Cardiac muscle cell (in vitro differentiated cells and primary cell): ENCODE measurements around the gene ARMH3. TPM values are rescaled to one million over a fixed set of nuclear protein-coding genes. Genes with fewer than 3 reads are reported as not detected.

Source experiments
- DNase-seq, 2 donors: peaks; one replicate each; pipeline versions ENCODE4 v3.0.0 to v3.0.0-alpha.2; 2010 to 2017; ENCODE audit warnings: low read depth in 1 of 2, low spot score in 1 of 2
- H3K27ac ChIP-seq: fragments of 200-600 bp; sonication (generic); 2 replicates; pipeline ENCODE4 v1.5.1; 2016
- H3K27me3 ChIP-seq: fragments of 200-600 bp; sonication (generic); 2 replicates; pipeline ENCODE4 v1.6.0; 2016; ENCODE audit warnings: control low read depth
- H3K36me3 ChIP-seq: fragments of 200-600 bp; sonication (generic); 2 replicates; pipeline ENCODE4 v1.5.1; 2016; ENCODE audit warnings: control low read depth
- H3K4me1 ChIP-seq: fragments of 200-600 bp; sonication (generic); 2 replicates; pipeline ENCODE4 v1.8.1; 2017; ENCODE audit warnings: low read depth, mild to moderate bottlenecking, mixed run types
- H3K4me3 ChIP-seq: fragments of 200-600 bp; sonication (generic); 2 replicates; pipeline ENCODE4 v1.5.1; 2016; ENCODE audit warnings: mild to moderate bottlenecking
- H3K9me3 ChIP-seq: fragments of 200-600 bp; sonication (generic); 2 replicates; pipeline ENCODE4 v1.5.1; 2017; ENCODE audit warnings: low read depth, mild to moderate bottlenecking, control low read depth
- CTCF ChIP-seq: IDR thresholded peaks from 2 replicates; pipeline ENCODE4 v1.5.1; 2012; ENCODE audit warnings: low read depth, mild to moderate bottlenecking, low read length
- polyA plus RNA-seq: library from polyadenylated mRNA; unstranded; fragments of >200 nt; fragmentation: Nextera tagmentation; extraction: Ambion mirVana; gene quantifications from 2 replicates; pipeline ENCODE4 v1.2.1, GENCODE V29; 2016
- total RNA-seq: library from RNA; depleted of rRNA; stranded (reverse); fragments of >200 nt; gene quantifications from 2 replicates; pipeline ENCODE4 v1.2.3, GENCODE V29; 2016

Gene ARMH3
- total and polyA plus RNA-seq, 2 experiments from 2014 or later, result 5.0 to 17.2 TPM

GRCh38 chr10:101839002-101839401 is 217.0 kb downstream of the ARMH3 start:
- no peak for TF ChIP-seq CTCF
- Histone ChIP-seq H3K27me3 (peaks cover 17% of the 10 kb centered on the region), H3K27ac (peak overlapping the region; percentile 32), H3K4me3 (no peak overlapping the region), H3K4me1 (peaks cover 27% of the 10 kb centered on the region), H3K36me3 (no peaks in the 10 kb centered on the region), H3K9me3 (no peaks in the 10 kb centered on the region)
- no peak for DNase-seq

- Histone ChIP-seq H3K4me3 (no peak overlapping the region), H3K4me1 (peaks cover 27% of the 10 kb centered on the region), H3K36me3 (no peaks in the 10 kb centered on the region), H3K9me3 (no peaks in the 10 kb centered on the region), H3K27ac (peak overlapping the region; percentile 32), H3K27me3 (peaks cover 17% of the 10 kb centered on the region)
- no peak for TF ChIP-seq CTCF
- DNase-seq, result peak in 1 of 2 donors; percentile 68
Observed at GRCh38 chr10:101838416-101838970, 217.5 kb downstream of the ARMH3 start.

- no peak for DNase-seq
- Histone ChIP-seq H3K9me3 (no peaks in the 10 kb centered on the region), H3K4me1 (peaks cover 27% of the 10 kb centered on the region), H3K27me3 (peaks cover 11% of the 10 kb centered on the region), H3K27ac (peak overlapping the region; percentile 52), H3K4me3 (no peak overlapping the region), H3K36me3 (no peaks in the 10 kb centered on the region)
- no peak for TF ChIP-seq CTCF
Observed at GRCh38 chr10:101837748-101838147, 218.2 kb downstream of the ARMH3 start.

- Histone ChIP-seq H3K9me3 (no peaks in the 10 kb centered on the region), H3K27ac (no peak overlapping the region), H3K36me3 (no peaks in the 10 kb centered on the region), H3K4me1 (peaks cover 35% of the 10 kb centered on the region), H3K27me3 (no peaks in the 10 kb centered on the region), H3K4me3 (no peak overlapping the region)
- DNase-seq, result no peak
- TF ChIP-seq CTCF, result no peak
Observed at GRCh38 chr10:101835362-101835761, 220.6 kb downstream of the ARMH3 start.

GRCh38 chr10:101834341-101834740 is 221.6 kb downstream of the ARMH3 start:
- no peak overlapping the region for H3K4me3 ChIP-seq

More at GRCh38 chr10:101834341-101834740, 221.6 kb downstream of the ARMH3 start:
- Histone ChIP-seq H3K27ac (no peak overlapping the region), H3K36me3 (no peaks in the 10 kb centered on the region), H3K27me3 (no peaks in the 10 kb centered on the region), H3K4me1 (peaks cover 30% of the 10 kb centered on the region), H3K9me3 (no peaks in the 10 kb centered on the region)
- no peak for TF ChIP-seq CTCF
- no peak for DNase-seq
